GM12878 (cell line): Measurements from ENCODE around the gene TCOF1. TPM values are rescaled to one million over a fixed set of nuclear protein-coding genes. Genes with fewer than 3 reads are reported as not detected.

Experiments
- ATAC-seq: fragments of 200-7000 bp; cut with Tn5 transposase; 3 replicates; pipeline ENCODE4 v1.9.1; 2020; ENCODE audit warnings: mild to moderate bottlenecking, moderate library complexity
- BruUV-seq: library from RNA; stranded (reverse); fragments of 400-500 nt; replicated peaks from 2 replicates; lab custom pipeline; 2021; lab: Mats Ljungman, UMichigan
- CTCF ChIA-PET: fragments of 300-600 bp; sonication (Branson Sonifier 250); formaldehyde crosslinking; extraction: SDS; loops from one replicate; lab custom pipeline; 2021; ENCODE audit warnings: inconsistent platforms; lab: Yijun Ruan, JAX
- POLR2A ChIA-PET: fragments of 350-600 bp; formaldehyde crosslinking; extraction: SDS; loops from one replicate; lab custom pipeline; 2021; ENCODE audit warnings: inconsistent platforms; lab: Charles Lee
- RAD21 ChIA-PET: fragments of 300-600 bp; sonication (Branson Sonifier 250); formaldehyde crosslinking; loops from one replicate; lab custom pipeline; 2023; ENCODE audit warnings: antibody characterized with exemption; ENCODE audit not compliant: unreplicated experiment; lab: Charles Lee
- SMC1A ChIA-PET: fragments of 300-600 bp; sonication (Branson Sonifier 250); formaldehyde crosslinking; loops from one replicate; lab custom pipeline; 2023; ENCODE audit not compliant: unreplicated experiment, uncharacterized antibody; lab: Charles Lee
- DNase-seq: peaks from one replicate; pipeline ENCODE4 v3.0.0-alpha.2; 2011; ENCODE audit warnings: low read depth, low spot score
- FAIRE-seq: peaks from 3 replicates; lab custom pipeline; 2011; peaks lifted over from hg19 to GRCh38; lab: Jason Lieb, UNC
- H2AFZ ChIP-seq: 2 replicates; pipeline ENCODE4 v1.6.0; 2011; ENCODE audit warnings: low read depth, low read length, control low read depth; ENCODE audit not compliant: control insufficient read depth
- H3K27ac ChIP-seq: 2 replicates; pipeline ENCODE4 v1.5.1; 2011; ENCODE audit warnings: control low read depth; ENCODE audit not compliant: control insufficient read depth, insufficient read depth
- H3K27me3 ChIP-seq, 2 experiments: replicated peaks in 1 of 2; 2 replicates each; pipeline versions ENCODE4 v1.6.0 to v1.6.1; 2011; ENCODE audit warnings: low read length in 1 of 2; ENCODE audit not compliant: control insufficient read depth in 2 of 2, insufficient read depth in 2 of 2
- H3K36me3 ChIP-seq, 2 experiments: 2 replicates each; pipeline ENCODE4 v1.5.1; 2011; ENCODE audit warnings: low read length in 1 of 2; ENCODE audit not compliant: control insufficient read depth in 2 of 2, insufficient read depth in 2 of 2
- H3K4me1 ChIP-seq: 2 replicates; pipeline ENCODE4 v1.6.1; 2011; ENCODE audit warnings: mild to moderate bottlenecking, low read length, moderate library complexity, mixed read lengths; ENCODE audit not compliant: control insufficient read depth, insufficient read depth
- H3K4me2 ChIP-seq: 2 replicates; pipeline ENCODE4 v1.6.0; 2011; ENCODE audit warnings: control low read depth; ENCODE audit not compliant: control insufficient read depth, insufficient read depth
- H3K4me3 ChIP-seq: fragments of 200-600 bp; sonication (generic); 2 replicates; pipeline ENCODE4 v1.5.1; 2016
- H3K79me2 ChIP-seq: 2 replicates; pipeline ENCODE4 v1.6.0; 2011; ENCODE audit warnings: low read length; ENCODE audit not compliant: control insufficient read depth, insufficient read depth
- H3K9ac ChIP-seq: 2 replicates; pipeline ENCODE4 v1.8.0; 2011; ENCODE audit warnings: low read length, control low read depth, mixed read lengths; ENCODE audit not compliant: control insufficient read depth, insufficient read depth
- H3K9me3 ChIP-seq: replicated peaks from 3 replicates; pipeline ENCODE4 v1.5.1; 2011; ENCODE audit warnings: mild to moderate bottlenecking, low read length; ENCODE audit not compliant: control insufficient read depth, insufficient read depth
- H4K20me1 ChIP-seq: 2 replicates; pipeline ENCODE4 v1.6.0; 2011; ENCODE audit not compliant: control insufficient read depth, insufficient read depth
- CEBPB ChIP-seq, 2 experiments: fragments of 150-350 bp in 1 of 2; IDR thresholded peaks; 2 replicates each; pipeline ENCODE4 v1.6.1; 2012 to 2014; ENCODE audit warnings: low read depth in 2 of 2, low read length in 2 of 2, borderline replicate concordance in 1 of 2, inconsistent platforms in 1 of 2
- CHD1 ChIP-seq: IDR thresholded peaks from 2 replicates; pipeline ENCODE4 v1.6.1; 2012; ENCODE audit warnings: low read depth, low read length, improper control_type of control experiment
- CHD4 ChIP-seq: fragments of 200-600 bp; sonication (generic); IDR thresholded peaks from 2 replicates; pipeline ENCODE4 v1.6.1; 2016; ENCODE audit warnings: mild to moderate bottlenecking
- KDM1A ChIP-seq: fragments of 200-600 bp; sonication (generic); IDR thresholded peaks from 2 replicates; pipeline ENCODE4 v1.6.1; 2016; ENCODE audit warnings: borderline replicate concordance
- MEF2A ChIP-seq: IDR thresholded peaks from 2 replicates; pipeline ENCODE4 v1.6.1; 2011; ENCODE audit warnings: low read depth, mild to moderate bottlenecking, low read length, moderate library complexity; ENCODE audit not compliant: insufficient read depth
- MEF2B ChIP-seq: fragments of 450-650 bp; IDR thresholded peaks from 2 replicates; pipeline ENCODE4 v1.6.1; 2018; ENCODE audit warnings: mild to moderate bottlenecking, moderate library complexity; ENCODE audit not compliant: partially characterized antibody, poor library complexity, severe bottlenecking
- MXI1 ChIP-seq: fragments of 150-350 bp; IDR thresholded peaks from 2 replicates; pipeline ENCODE4 v1.6.1; 2011; ENCODE audit warnings: low read depth, mild to moderate bottlenecking, inconsistent platforms, low read length, improper control_type of control experiment
- NFXL1 ChIP-seq: fragments of 450-650 bp; IDR thresholded peaks from 2 replicates; pipeline ENCODE4 v1.6.1; 2017; ENCODE audit warnings: antibody characterized with exemption, mild to moderate bottlenecking, borderline replicate concordance
- NR2C1 ChIP-seq: fragments of 450-650 bp; IDR thresholded peaks from 2 replicates; pipeline ENCODE4 v1.6.1; 2017; ENCODE audit warnings: antibody characterized with exemption, mild to moderate bottlenecking, moderate library complexity
- NRF1 ChIP-seq: conservative IDR thresholded peaks from 2 replicates; pipeline ENCODE4 v1.6.1; 2011; ENCODE audit warnings: mild to moderate bottlenecking, low read depth, low read length, improper control_type of control experiment
- PAX5 ChIP-seq: IDR thresholded peaks from 2 replicates; pipeline ENCODE4 v1.6.1; 2011; ENCODE audit warnings: low read depth, low read length, borderline replicate concordance
- YY1 ChIP-seq: IDR thresholded peaks from 2 replicates; pipeline ENCODE4 v1.6.1; 2011; ENCODE audit warnings: low read depth, mild to moderate bottlenecking, low read length
- WGBS: methylation state at CpG from one replicate; pipeline ENCODE4 v1.1.6; 2016; ENCODE audit warnings: low lambda C conversion rate; ENCODE audit not compliant: insufficient replicate concordance, insufficient coverage; ENCODE audit errors: missing lambda C conversion rate; 5-methylcytosine and 5-hydroxymethylcytosine counted together
- in situ Hi-C: fragments of 300-500 bp; cut with MboI; formaldehyde crosslinking; loops from 9 replicates; pipeline ENCODE4 v1.14.3; 2018; ENCODE audit warnings: mixed read lengths
- intact Hi-C: fragments of 100-400 bp; cut with micrococcal nuclease; formaldehyde crosslinking; loops from one replicate; pipeline ENCODE4 v1.14.2; 2022; ENCODE audit not compliant: unreplicated experiment
- polyA plus RNA-seq, 11 experiments: library from polyadenylated mRNA; depleted of rRNA in 4 of 11; unstranded in 6 of 11; stranded (reverse) in 5 of 11; fragments of >200 nt; fragmentation: Nextera tagmentation in 4 of 11; fragmentation: Illumina TruSeq in 1 of 11; extraction: Ambion mirVana in 4 of 11; extraction: Trizol in 1 of 11; gene quantifications; 1 replicate in 1 of 11; 2 replicates in 10 of 11; pipeline versions ENCODE4 v1.2.1 to v1.2.3, GENCODE V29; 2011 to 2016; ENCODE audit warnings: inconsistent platforms in 2 of 11, missing spikeins in 2 of 11, low read depth in 1 of 11
- total RNA-seq, 4 experiments: library from RNA; depleted of rRNA in 3 of 4; stranded (reverse); fragments of >200 nt in 3 of 4; fragmentation: Illumina TruSeq in 1 of 4; extraction: Trizol in 1 of 4; gene quantifications; 2 replicates each; pipeline versions ENCODE4 v1.2.1 to v1.2.3, GENCODE V29; 2013 to 2021
- TF ChIP-seq, protein P1 (sequence below): fragments of 450-650 bp; IDR thresholded peaks from 2 replicates; pipeline ENCODE4 v1.6.1; 2014; ENCODE audit warnings: mild to moderate bottlenecking

The TCOF1 gene
- total and polyA plus RNA-seq, 10 of the 15 experiments (the other 5 are each of a cell fraction or from before 2014, with no cell fraction given) = 8.7 to 83.9 (median 38.9) TPM

DNA sequence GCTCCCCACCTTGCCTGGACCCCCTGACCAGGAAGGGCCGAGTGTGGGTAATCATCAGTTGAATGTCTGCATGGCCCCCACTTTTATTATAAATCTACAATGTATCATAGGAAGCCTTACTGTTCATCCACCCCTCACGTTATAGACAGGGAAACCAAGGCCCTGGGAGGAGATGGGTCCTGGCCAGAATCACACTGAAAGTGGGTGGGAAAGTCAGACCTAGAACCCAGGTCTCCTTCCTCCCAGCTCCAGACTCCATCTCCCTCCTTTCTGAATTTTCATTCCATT lies 38.1 kb downstream of the TCOF1 start:
- no peak for TF ChIP-seq MXI1
- no peak for TF ChIP-seq NRF1
- no peak for TF ChIP-seq YY1
- no peak for TF ChIP-seq MEF2B
- no peak for TF ChIP-seq KDM1A
- TF ChIP-seq CHD4 = no peak
- TF ChIP-seq MEF2A = no peak
- TF ChIP-seq, protein P1, sequence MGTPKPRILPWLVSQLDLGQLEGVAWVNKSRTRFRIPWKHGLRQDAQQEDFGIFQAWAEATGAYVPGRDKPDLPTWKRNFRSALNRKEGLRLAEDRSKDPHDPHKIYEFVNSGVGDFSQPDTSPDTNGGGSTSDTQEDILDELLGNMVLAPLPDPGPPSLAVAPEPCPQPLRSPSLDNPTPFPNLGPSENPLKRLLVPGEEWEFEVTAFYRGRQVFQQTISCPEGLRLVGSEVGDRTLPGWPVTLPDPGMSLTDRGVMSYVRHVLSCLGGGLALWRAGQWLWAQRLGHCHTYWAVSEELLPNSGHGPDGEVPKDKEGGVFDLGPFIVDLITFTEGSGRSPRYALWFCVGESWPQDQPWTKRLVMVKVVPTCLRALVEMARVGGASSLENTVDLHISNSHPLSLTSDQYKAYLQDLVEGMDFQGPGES = no peak
- no peak for TF ChIP-seq PAX5
- no peak for TF ChIP-seq NFXL1
- no peak for TF ChIP-seq NR2C1
- no peak for TF ChIP-seq CEBPB (IDR thresholded peaks at IDR 0.05; ENCODE audit: borderline replicate concordance in 1 of 2, low read depth in 2 of 2, low read length in 2 of 2)
- TF ChIP-seq CHD1 = no peak
- intact Hi-C loops (no loop called here), in situ Hi-C loops (no loop called here)
- no peak overlapping the region for H2AFZ ChIP-seq
- WGBS = 100% methylated on average over 2 of the region's 2 CpGs
- no peak overlapping the region for H3K27ac ChIP-seq
- ChIA-PET POLR2A (interaction anchor here (0.6 kb wide), 1 partner anchor 14 kb away, joined by 3 read pairs; no protein-coding TSS in a partner anchor), RAD21 (interaction anchor here (8.6 kb wide), 1 partner anchor 38 kb away, joined by 115 read pairs; no protein-coding TSS in a partner anchor), SMC1A (interaction anchor here (0.8 to 8.1 kb wide), 3 partner anchors 9 to 38 kb away, joined by 3 to 127 read pairs (median 4); no protein-coding TSS in a partner anchor), CTCF (interaction anchor here (0.6 to 14.0 kb wide), 3 partner anchors 9 to 1354 kb away, joined by 3 to 274 read pairs (median 5); no protein-coding TSS in a partner anchor)
- H3K27me3 ChIP-seq = no peaks in the 10 kb centered on the region
- ATAC-seq (no peak), DNase-seq (no peak), FAIRE-seq (no peak)
- no peak overlapping the region for H3K4me2 ChIP-seq
- H3K4me1 ChIP-seq = peaks cover 10% of the 10 kb centered on the region
- peaks cover 3% of the 10 kb centered on the region; the same call in 1 of the 2 replicates for H4K20me1 ChIP-seq
- H3K36me3 ChIP-seq = peaks cover 33 to 44% of the 10 kb centered on the region in 2 experiments
- H3K9me3 ChIP-seq = no peaks in the 10 kb centered on the region
- H3K9ac ChIP-seq = no peak overlapping the region
- H3K79me2 ChIP-seq = no peaks in the 10 kb centered on the region
- no TSS peak for BruUV-seq
- no peak overlapping the region for H3K4me3 ChIP-seq
